Gastroesophageal sphincter (tissue), 3 donors: Measurements from ENCODE around the gene FOXK2.

Source experiments
- CTCF ChIP-seq, 4 experiments: fragments of 200-600 bp in 2 of 4; fragments of 450-650 bp in 2 of 4; sonication (generic) in 1 of 4; IDR thresholded peaks; one replicate each; pipeline ENCODE4 v1.5.1; 2017 to 2019; ENCODE audit warnings: antibody characterized with exemption in 4 of 4, mild to moderate bottlenecking in 2 of 4, moderate library complexity in 2 of 4
- POLR2A ChIP-seq, 2 donors: fragments of 450-650 bp; IDR thresholded peaks; one replicate each; pipeline ENCODE4 v1.6.1; 2017; ENCODE audit warnings: antibody characterized with exemption in 2 of 2, mild to moderate bottlenecking in 2 of 2, moderate library complexity in 1 of 2
- POLR2AphosphoS5 ChIP-seq: sonication (generic); formaldehyde crosslinking; IDR thresholded peaks from one replicate; pipeline ENCODE4 v1.6.1; 2017; ENCODE audit warnings: antibody characterized with exemption

GRCh38 chr17:82519971-82520903 is 705 bp downstream of the FOXK2 start:
- TF ChIP-seq POLR2AphosphoS5 (no peak), POLR2A (IDR thresholded peaks at IDR 0.05) (no peak), CTCF (IDR thresholded peaks at IDR 0.05) (no peak)
